GM12801 (cell line): ENCODE measurements around the gene GSK3B.

ENCODE experiments used
- TF ChIP-seq, protein P1 (sequence below): IDR thresholded peaks from one replicate; pipeline ENCODE4 v1.5.1; 2011; ENCODE audit warnings: control low read depth; ENCODE audit not compliant: insufficient read length; ENCODE audit errors: extremely low read depth

GSK3B gene

DNA sequence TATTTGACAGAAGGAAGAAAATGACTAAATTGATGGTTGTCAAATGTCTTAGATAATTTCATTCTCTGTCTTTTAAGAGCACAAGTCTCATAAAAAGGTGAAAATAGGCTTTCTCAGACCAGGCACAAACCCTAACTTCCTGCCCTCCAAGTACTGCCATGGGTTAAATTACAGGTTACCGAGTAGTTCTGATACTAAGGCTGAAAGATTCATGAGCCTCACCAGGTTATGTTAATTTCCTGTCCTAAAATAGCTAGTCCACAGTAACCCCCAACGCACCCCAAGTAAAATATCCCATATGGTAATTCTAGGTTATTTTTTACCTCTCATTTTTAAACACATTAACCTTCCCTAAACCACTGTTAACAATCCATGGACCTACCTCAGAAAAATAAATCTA lies 42.0 kb downstream of the GSK3B start:
- TF ChIP-seq, protein P1, sequence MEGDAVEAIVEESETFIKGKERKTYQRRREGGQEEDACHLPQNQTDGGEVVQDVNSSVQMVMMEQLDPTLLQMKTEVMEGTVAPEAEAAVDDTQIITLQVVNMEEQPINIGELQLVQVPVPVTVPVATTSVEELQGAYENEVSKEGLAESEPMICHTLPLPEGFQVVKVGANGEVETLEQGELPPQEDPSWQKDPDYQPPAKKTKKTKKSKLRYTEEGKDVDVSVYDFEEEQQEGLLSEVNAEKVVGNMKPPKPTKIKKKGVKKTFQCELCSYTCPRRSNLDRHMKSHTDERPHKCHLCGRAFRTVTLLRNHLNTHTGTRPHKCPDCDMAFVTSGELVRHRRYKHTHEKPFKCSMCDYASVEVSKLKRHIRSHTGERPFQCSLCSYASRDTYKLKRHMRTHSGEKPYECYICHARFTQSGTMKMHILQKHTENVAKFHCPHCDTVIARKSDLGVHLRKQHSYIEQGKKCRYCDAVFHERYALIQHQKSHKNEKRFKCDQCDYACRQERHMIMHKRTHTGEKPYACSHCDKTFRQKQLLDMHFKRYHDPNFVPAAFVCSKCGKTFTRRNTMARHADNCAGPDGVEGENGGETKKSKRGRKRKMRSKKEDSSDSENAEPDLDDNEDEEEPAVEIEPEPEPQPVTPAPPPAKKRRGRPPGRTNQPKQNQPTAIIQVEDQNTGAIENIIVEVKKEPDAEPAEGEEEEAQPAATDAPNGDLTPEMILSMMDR = no peak

DNA sequence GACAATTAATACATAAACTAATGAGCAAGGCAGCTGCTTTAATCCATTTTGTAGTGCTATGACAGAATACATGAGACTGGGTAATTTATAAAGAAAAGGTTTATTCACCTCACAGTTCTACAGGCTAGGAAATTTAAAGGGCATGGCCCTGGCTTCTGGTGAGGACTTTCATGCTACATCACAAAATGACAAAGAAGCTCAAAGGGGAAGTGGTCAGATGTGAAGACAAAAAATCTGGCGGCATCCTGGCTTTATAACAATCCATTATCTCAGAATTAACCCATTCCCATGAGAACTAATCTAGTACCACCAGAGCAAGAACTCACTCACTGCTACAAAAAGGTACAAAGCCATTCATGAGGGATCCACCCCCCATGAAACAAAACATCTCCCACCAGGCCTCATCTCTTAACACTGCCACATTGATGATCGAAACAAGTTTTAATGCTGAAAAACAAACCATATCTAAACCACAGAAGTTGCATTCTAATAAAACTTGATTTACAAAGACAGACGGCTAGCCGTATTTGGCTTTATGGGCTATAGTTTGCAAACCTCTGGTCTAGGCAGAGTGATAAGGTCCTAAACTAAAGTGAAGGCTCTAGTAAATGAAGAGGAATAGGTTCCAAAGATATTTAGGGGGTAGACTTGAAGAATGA lies 44.2 kb downstream of the GSK3B start:
- TF ChIP-seq, protein P1 = no peak

DNA sequence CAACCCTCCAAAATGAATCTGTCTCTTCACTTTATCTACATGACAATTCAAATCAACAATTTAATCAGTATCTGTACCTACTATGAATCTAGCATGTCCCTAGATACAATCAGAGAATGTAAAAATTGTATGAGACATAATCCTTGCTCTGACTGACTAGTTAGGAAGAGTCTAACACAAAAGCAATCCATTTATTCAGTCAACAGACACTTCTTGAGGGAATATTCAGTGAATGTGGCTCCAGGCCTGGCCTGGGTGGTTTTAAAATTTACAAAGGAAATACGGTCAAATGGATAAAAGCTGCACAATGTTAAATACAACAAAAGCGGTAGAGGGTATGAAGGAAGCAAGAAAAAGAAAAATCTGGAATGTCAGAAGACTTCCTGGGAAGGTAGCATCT lies 45.2 kb downstream of the GSK3B start:
- TF ChIP-seq, protein P1 = no peak

DNA sequence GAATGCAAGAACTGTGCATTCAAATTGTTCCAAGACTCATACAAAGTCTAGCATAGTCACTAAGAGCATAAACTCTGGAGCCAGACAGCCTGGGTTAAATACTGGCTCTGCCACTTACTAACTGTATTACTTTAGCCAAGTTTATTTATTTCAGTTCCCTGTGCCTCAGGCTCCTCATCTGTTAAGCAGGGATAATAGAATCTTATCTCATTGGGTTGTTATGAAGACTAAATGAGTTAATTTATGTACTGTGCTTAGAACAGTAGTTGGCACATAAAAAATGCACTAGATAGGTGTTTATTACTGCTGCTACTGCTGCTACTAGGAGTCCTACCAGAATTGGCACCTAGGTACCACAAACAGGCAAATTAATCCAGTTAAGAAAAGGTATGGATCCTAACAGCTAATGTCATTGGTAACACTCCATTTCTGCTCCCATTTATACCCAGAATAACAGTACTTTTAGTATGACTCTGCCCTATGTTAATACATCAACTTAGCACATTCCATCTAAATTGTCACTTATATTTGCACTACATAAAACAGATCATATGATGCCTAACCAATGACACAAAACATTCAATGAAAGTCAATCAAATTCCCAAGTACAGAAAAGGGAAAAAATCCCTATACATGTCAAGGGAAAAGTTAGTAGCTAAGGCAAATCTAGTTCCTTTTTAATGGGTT lies 45.7 kb downstream of the GSK3B start:
- TF ChIP-seq, protein P1 = no peak

DNA sequence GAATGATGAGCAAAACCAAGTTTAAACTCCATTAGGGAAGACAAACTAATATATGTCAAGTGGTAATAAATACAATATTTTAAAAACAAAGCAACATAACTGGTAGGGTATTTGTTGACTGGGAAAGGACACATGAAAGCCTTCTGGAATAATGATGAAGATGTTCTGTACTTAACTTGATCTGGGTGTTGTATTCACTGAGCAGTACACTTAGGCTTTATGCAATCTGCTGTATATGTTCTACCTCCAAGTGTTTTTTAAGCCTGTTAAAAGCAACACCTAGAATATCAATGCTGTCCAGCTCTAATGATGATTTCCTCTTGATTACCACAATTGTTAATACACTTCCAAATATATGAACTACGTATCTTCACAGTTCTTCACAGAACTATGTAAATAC lies 46.6 kb downstream of the GSK3B start:
- TF ChIP-seq, protein P1 = no peak

DNA sequence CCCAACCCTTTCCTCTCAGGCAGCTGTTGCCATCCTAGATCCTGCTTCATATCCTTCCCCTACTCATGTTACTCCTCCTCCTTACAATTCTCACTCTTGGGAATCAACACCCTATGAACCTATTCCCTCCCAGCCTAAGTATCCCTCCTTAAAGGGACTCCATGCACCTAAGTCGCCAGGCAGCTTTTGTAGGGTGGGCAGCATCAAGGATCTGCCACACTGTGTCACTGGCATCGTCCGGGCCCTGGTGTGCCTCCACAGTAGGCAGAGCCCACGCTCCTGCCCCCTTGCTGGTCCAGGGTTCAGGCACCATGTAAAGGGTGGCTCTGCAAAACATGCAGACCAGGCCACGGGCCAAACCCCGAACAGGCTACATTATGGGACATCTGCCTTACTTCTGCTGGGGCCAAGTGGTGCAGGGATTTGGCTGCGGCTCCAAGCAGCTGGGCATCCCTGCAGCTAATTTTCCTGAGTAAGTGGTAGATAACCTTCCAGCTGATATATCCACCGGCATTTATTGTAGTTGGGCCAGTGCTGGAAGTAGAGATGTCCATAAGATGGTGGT lies 53.4 kb downstream of the GSK3B start:
- TF ChIP-seq, protein P1 = no peak

DNA sequence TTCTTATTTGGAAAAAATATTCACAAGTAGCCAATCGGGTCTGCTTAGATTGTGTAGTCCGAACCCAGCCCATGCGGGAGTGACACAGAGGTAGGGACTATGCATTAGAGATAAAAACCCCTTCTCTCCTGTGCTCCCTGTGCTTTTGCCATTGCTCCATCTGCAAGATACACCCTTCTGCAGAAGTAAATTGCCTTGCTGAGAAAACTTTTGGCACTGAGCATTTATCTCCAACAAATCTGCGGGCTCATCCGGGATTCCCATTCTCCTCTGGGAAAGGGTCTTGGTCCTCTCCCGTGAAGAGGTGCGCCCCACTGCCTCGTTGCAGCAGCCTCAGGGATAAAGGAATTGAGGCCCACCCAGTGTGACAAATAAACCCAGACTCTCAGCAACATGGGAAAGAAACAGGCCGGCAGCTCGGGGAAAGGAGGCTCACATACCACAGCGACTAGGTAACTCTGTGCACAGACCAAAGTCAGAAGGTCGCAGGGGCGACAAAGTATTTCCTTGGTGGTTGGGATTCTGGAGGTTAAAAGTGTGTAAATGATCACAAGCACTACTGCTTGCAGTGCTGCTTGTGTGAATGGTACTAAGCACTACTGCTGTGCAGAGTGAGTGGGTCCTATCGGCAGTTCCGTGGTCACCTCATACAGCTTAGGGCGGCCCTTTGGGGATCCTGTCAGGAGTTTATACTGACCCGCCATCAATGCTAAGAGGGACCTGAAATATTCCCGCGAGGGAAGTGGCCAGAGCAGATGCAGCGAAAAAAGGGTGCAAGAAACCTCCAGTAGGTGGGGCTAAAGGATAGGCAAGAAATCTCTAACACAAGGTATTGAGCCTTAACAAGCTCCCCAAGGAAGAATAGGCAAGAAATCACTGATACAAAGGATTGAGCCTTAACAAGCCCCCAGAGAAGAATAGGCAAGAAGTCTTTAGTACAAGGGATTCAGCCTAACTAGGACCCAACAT lies 54.3 kb downstream of the GSK3B start:
- TF ChIP-seq, protein P1 = no peak
